ENCODE measurements around the gene FOXL3.
A peak's percentile ranks its signal among the peaks of the same experiment; 100 is the strongest.
"Not testable (repeated sequence)": the region's sequence is repeated elsewhere in the genome, so short reads cannot be mapped to it uniquely, and the experiment has no call there.

FOXL3 gene

GRCh38 chr7:262631-263311 lies 27.2 kb upstream of the FOXL3 start:
- H3K27me3 ChIP-seq (ENCODE audit: control insufficient read depth, insufficient read depth, low read length); H3K9ac ChIP-seq (ENCODE audit: low read depth, low read length); H3K27ac ChIP-seq (ENCODE audit: low read depth, low read length); H3K4me1 ChIP-seq (ENCODE audit: control insufficient read depth, insufficient read depth, low read length): not testable (repeated sequence)
- peaks cover 53% of the 10 kb centered on the region for H3K9me3 ChIP-seq (ENCODE audit: control insufficient read depth, insufficient read depth, low read length)
- peaks cover 27% of the 10 kb centered on the region for H3K36me3 ChIP-seq (ENCODE audit: control insufficient read depth, insufficient read depth, low read length)
- H3K4me3 ChIP-seq (ENCODE audit: low read depth, low read length) = peak overlapping the region; percentile 5; the same call in 1 of the 2 replicates

GRCh38 chr7:263483-264351 lies 26.3 kb upstream of the FOXL3 start:
- H3K4me1 ChIP-seq (ENCODE audit: control insufficient read depth, insufficient read depth, low read length); H3K9ac ChIP-seq (ENCODE audit: low read depth, low read length); H3K27me3 ChIP-seq (ENCODE audit: control insufficient read depth, insufficient read depth, low read length); H3K4me3 ChIP-seq (ENCODE audit: low read depth, low read length); H3K27ac ChIP-seq (ENCODE audit: low read depth, low read length): not testable (repeated sequence)
- Histone ChIP-seq H3K9me3 (ENCODE audit: control insufficient read depth, insufficient read depth, low read length) (peaks cover 56% of the 10 kb centered on the region), H3K36me3 (ENCODE audit: control insufficient read depth, insufficient read depth, low read length) (peaks cover 23% of the 10 kb centered on the region)

- Histone ChIP-seq H3K36me3 (ENCODE audit: control insufficient read depth, insufficient read depth, low read length) (peaks cover 13% of the 10 kb centered on the region), H3K27ac (ENCODE audit: low read depth, low read length) (no peak overlapping the region), H3K9ac (ENCODE audit: low read depth, low read length) (no peak overlapping the region), H3K27me3 (ENCODE audit: control insufficient read depth, insufficient read depth, low read length) (no peaks in the 10 kb centered on the region), H3K9me3 (ENCODE audit: control insufficient read depth, insufficient read depth, low read length) (peaks cover 49% of the 10 kb centered on the region), H3K4me1 (ENCODE audit: control insufficient read depth, insufficient read depth, low read length) (no peaks in the 10 kb centered on the region), H3K4me3 (ENCODE audit: low read depth, low read length) (no peak overlapping the region)
These were observed 25.3 kb upstream of the FOXL3 start for GRCh38 chr7:264541-265191.

- Histone ChIP-seq H3K27ac (ENCODE audit: low read depth, low read length) (no peak overlapping the region), H3K27me3 (ENCODE audit: control insufficient read depth, insufficient read depth, low read length) (no peaks in the 10 kb centered on the region), H3K9ac (ENCODE audit: low read depth, low read length) (no peak overlapping the region), H3K9me3 (ENCODE audit: control insufficient read depth, insufficient read depth, low read length) (peaks cover 45% of the 10 kb centered on the region), H3K36me3 (ENCODE audit: control insufficient read depth, insufficient read depth, low read length) (peaks cover 6% of the 10 kb centered on the region), H3K4me1 (ENCODE audit: control insufficient read depth, insufficient read depth, low read length) (no peaks in the 10 kb centered on the region), H3K4me3 (ENCODE audit: low read depth, low read length) (no peak overlapping the region)
These were observed 24.6 kb upstream of the FOXL3 start for GRCh38 chr7:265192-265997.

- H3K4me1 ChIP-seq (ENCODE audit: control insufficient read depth, insufficient read depth, low read length) = no peaks in the 10 kb centered on the region
- no peaks in the 10 kb centered on the region for H3K36me3 ChIP-seq (ENCODE audit: control insufficient read depth, insufficient read depth, low read length)
- H3K9me3 ChIP-seq (ENCODE audit: control insufficient read depth, insufficient read depth, low read length) = peaks cover 39% of the 10 kb centered on the region
- no peak overlapping the region for H3K27ac ChIP-seq (ENCODE audit: low read depth, low read length)
- H3K4me3 ChIP-seq (ENCODE audit: low read depth, low read length) = no peak overlapping the region
- no peaks in the 10 kb centered on the region for H3K27me3 ChIP-seq (ENCODE audit: control insufficient read depth, insufficient read depth, low read length)
- no peak overlapping the region for H3K9ac ChIP-seq (ENCODE audit: low read depth, low read length)
These were observed 23.7 kb upstream of the FOXL3 start for GRCh38 chr7:265998-266850.

GRCh38 chr7:266851-267840 lies 22.8 kb upstream of the FOXL3 start:
- no peaks in the 10 kb centered on the region for H3K4me1 ChIP-seq (ENCODE audit: control insufficient read depth, insufficient read depth, low read length)
- no peaks in the 10 kb centered on the region for H3K36me3 ChIP-seq (ENCODE audit: control insufficient read depth, insufficient read depth, low read length)
- H3K27ac ChIP-seq (ENCODE audit: low read depth, low read length) = no peak overlapping the region
- H3K9me3 ChIP-seq (ENCODE audit: control insufficient read depth, insufficient read depth, low read length) = peaks cover 36% of the 10 kb centered on the region
- no peak overlapping the region for H3K4me3 ChIP-seq (ENCODE audit: low read depth, low read length)
- no peak overlapping the region for H3K9ac ChIP-seq (ENCODE audit: low read depth, low read length)
- no peaks in the 10 kb centered on the region for H3K27me3 ChIP-seq (ENCODE audit: control insufficient read depth, insufficient read depth, low read length)

GRCh38 chr7:268991-269390 lies 21.0 kb upstream of the FOXL3 start:
- Histone ChIP-seq H3K4me3 (ENCODE audit: low read depth, low read length) (no peak overlapping the region), H3K36me3 (ENCODE audit: control insufficient read depth, insufficient read depth, low read length) (no peaks in the 10 kb centered on the region), H3K9me3 (ENCODE audit: control insufficient read depth, insufficient read depth, low read length) (peaks cover 38% of the 10 kb centered on the region), H3K4me1 (ENCODE audit: control insufficient read depth, insufficient read depth, low read length) (no peaks in the 10 kb centered on the region), H3K27ac (ENCODE audit: low read depth, low read length) (no peak overlapping the region), H3K27me3 (ENCODE audit: control insufficient read depth, insufficient read depth, low read length) (no peaks in the 10 kb centered on the region), H3K9ac (ENCODE audit: low read depth, low read length) (no peak overlapping the region)

GRCh38 chr7:269721-270120 lies 20.2 kb upstream of the FOXL3 start:
- Histone ChIP-seq H3K9me3 (ENCODE audit: control insufficient read depth, insufficient read depth, low read length) (peaks cover 37% of the 10 kb centered on the region), H3K27me3 (ENCODE audit: control insufficient read depth, insufficient read depth, low read length) (no peaks in the 10 kb centered on the region), H3K4me3 (ENCODE audit: low read depth, low read length) (no peak overlapping the region), H3K9ac (ENCODE audit: low read depth, low read length) (no peak overlapping the region), H3K4me1 (ENCODE audit: control insufficient read depth, insufficient read depth, low read length) (no peaks in the 10 kb centered on the region), H3K36me3 (ENCODE audit: control insufficient read depth, insufficient read depth, low read length) (no peaks in the 10 kb centered on the region), H3K27ac (ENCODE audit: low read depth, low read length) (no peak overlapping the region)

GRCh38 chr7:270351-270983 lies 19.5 kb upstream of the FOXL3 start:
- no peak overlapping the region for H3K27ac ChIP-seq (ENCODE audit: low read depth, low read length)
- H3K36me3 ChIP-seq (ENCODE audit: control insufficient read depth, insufficient read depth, low read length) = no peaks in the 10 kb centered on the region
- H3K9me3 ChIP-seq (ENCODE audit: control insufficient read depth, insufficient read depth, low read length) = peaks cover 42% of the 10 kb centered on the region
- no peaks in the 10 kb centered on the region for H3K4me1 ChIP-seq (ENCODE audit: control insufficient read depth, insufficient read depth, low read length)
- H3K9ac ChIP-seq (ENCODE audit: low read depth, low read length) = no peak overlapping the region
- no peak overlapping the region for H3K4me3 ChIP-seq (ENCODE audit: low read depth, low read length)
- H3K27me3 ChIP-seq (ENCODE audit: control insufficient read depth, insufficient read depth, low read length) = no peaks in the 10 kb centered on the region
